Lung (tissue), 12 donors: ENCODE data around the gene NME3. TPM values are rescaled to one million over a fixed set of nuclear protein-coding genes. Genes with fewer than 3 reads are reported as not detected.

Experiments used
- ATAC-seq: fragments of 200-7000 bp; cut with Tn5 transposase; one replicate; pipeline ENCODE4 v1.9.1; 2020; ENCODE audit warnings: moderate number of reproducible peaks; ENCODE audit not compliant: insufficient read depth, low FRiP score
- DNase-seq, 3 donors: peaks; one replicate each; pipeline ENCODE4 v3.0.0-alpha.2; 2013 to 2017
- H3K27ac ChIP-seq, 2 donors: one replicate each; pipeline ENCODE4 v1.5.1; 2013; ENCODE audit warnings: mild to moderate bottlenecking in 2 of 2, moderate library complexity in 2 of 2, control low read depth in 1 of 2, inconsistent platforms in 1 of 2, low read depth in 1 of 2, low read length in 1 of 2
- H3K27me3 ChIP-seq, 3 donors: one replicate each; pipeline ENCODE4 v1.5.1; 2013; ENCODE audit warnings: low read length in 2 of 3; ENCODE audit not compliant: control insufficient read depth in 3 of 3, insufficient read depth in 3 of 3
- H3K36me3 ChIP-seq, 4 donors: one replicate each; pipeline ENCODE4 v1.5.1; 2013; ENCODE audit warnings: low read length in 4 of 4, mild to moderate bottlenecking in 1 of 4, moderate library complexity in 1 of 4; ENCODE audit not compliant: control insufficient read depth in 4 of 4, insufficient read depth in 4 of 4
- H3K4me1 ChIP-seq, 5 donors: one replicate each; pipeline ENCODE4 v1.5.1; 2013; ENCODE audit warnings: low read length in 5 of 5, mild to moderate bottlenecking in 2 of 5, moderate library complexity in 1 of 5; ENCODE audit not compliant: control insufficient read depth in 5 of 5, insufficient read depth in 5 of 5
- H3K4me3 ChIP-seq: one replicate; pipeline ENCODE4 v1.5.1; 2013; ENCODE audit warnings: mild to moderate bottlenecking, control low read depth, moderate library complexity
- H3K9ac ChIP-seq, 2 donors: one replicate each; pipeline ENCODE4 v1.5.1; 2013; ENCODE audit warnings: low read length in 2 of 2, control low read depth in 1 of 2; ENCODE audit not compliant: insufficient read depth in 1 of 2
- H3K9me3 ChIP-seq, 4 donors: one replicate each; pipeline ENCODE4 v1.5.1; 2013; ENCODE audit warnings: low read length in 3 of 4, mild to moderate bottlenecking in 1 of 4, moderate library complexity in 1 of 4; ENCODE audit not compliant: control insufficient read depth in 4 of 4, insufficient read depth in 3 of 4
- CTCF ChIP-seq: IDR thresholded peaks from 2 replicates; pipeline ENCODE4 v1.5.1; 2012; ENCODE audit warnings: mild to moderate bottlenecking; ENCODE audit errors: control extremely low read depth, extremely low read depth
- WGBS, 2 donors: extraction: QIAGEN DNeasy Blood & Tissue Kit; methylation state at CpG; one replicate each; pipeline ENCODE4 v1.1.7; 2013; 5-methylcytosine and 5-hydroxymethylcytosine counted together
- polyA plus RNA-seq, 2 donors: library from polyadenylated mRNA; stranded (reverse); fragments of 200-250 nt; gene quantifications; one replicate each; pipeline ENCODE4 v1.2.1, GENCODE V29; 2013
- total RNA-seq, 2 donors: library from RNA; depleted of rRNA in 1 of 2; stranded (reverse); fragments of >200 nt in 1 of 2; gene quantifications; one replicate each; pipeline ENCODE4 v1.2.1, GENCODE V29; 2014 to 2021
- donor health status: control.
- donor health status: control.
- donor health status: Bipolar disorder and iron deficiency.
- donor health status: healthy.
- donor health status: DM: yes; HTN: yes; CAD: no.

Gene NME3
- total and polyA plus RNA-seq, 4 donors, result 25.1 to 197 (median 66.9) TPM

DNA sequence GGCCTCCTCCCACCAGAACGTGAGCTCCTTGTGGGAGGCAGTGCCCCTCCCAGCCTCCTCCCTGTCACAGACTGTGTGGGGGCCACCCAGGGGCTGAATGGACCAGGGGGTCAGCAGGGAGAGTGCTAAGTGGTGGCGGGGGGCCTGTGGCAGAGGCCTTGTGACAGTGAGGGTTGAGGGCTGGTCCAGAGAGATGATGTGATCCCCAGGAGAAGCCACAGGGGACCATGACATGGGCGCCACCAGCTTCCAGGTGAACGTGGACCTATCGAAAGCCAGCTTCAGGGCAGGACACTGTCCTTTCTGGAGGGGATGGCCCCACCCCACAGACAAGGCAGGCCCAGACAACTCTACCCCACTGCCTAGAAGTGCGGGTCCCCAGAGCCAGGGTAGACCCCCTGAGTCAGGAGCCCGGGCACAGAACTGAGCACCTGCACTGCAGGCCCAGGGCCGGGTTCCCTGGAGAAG, 7.9 kb upstream of the NME3 start:
- DNase-seq, result no peak
- Histone ChIP-seq H3K27me3 (no peaks in the 10 kb centered on the region), H3K27ac (no peak overlapping the region), H3K36me3 (peaks cover 4 to 41% (median 13%) of the 10 kb centered on the region in 4 donors), H3K4me1 (peaks cover 0 to 19% (median 6%) of the 10 kb centered on the region in 5 donors), H3K4me3 (no peak overlapping the region), H3K9ac (no peak overlapping the region), H3K9me3 (no peaks in the 10 kb centered on the region)
- 86 to 88% methylated on average over 8 of the region's 8 CpGs for WGBS, 2 donors
- TF ChIP-seq CTCF, result no peak
- no peak for ATAC-seq

DNA sequence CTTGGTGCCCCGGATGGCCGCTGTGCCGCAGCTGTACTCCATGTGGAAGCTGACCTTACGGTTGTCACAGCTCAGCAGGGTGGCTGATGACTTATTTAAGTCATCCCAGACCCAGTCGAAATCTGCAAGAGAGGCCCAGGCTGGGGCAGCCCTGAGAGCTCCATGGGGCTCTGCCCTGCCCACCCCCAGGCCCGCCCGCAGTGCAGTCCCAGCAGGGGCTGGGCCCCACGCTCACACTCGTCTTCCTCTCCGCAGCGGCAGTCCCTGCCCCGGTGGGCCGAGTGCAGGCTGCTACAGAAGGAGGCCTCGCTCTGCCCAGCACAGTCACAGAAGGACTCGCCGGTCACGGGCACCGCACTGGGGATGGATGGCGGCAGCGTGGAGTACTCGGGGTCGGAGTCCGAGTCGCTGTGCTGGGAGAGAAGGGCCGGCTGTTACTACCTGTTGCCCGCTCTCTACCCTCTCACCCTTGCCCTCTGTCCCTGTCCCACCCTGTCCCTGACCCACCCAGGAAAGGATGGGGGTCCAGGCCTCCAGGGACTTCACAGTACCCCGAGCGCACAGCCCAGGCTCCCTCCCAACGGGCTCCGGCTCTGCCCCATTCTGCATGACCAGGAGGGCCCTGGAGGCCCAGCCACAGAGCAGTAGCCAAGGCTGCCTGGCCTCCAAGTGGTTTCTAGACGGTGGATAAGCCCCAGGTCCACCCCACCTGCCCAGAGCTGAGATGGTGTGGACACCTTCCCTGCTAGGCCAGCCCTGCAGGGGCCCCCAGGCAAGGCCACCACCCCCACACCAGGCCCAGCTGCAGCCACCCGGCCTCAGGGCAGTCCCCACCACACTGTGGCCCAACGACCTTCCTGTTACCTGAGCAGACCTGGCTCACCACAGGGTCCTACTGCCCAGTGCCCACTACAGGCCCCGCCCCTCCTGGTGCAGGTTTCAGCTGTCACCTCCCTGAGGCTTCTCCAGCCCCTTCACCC, 7.1 kb upstream of the NME3 start:
- Histone ChIP-seq H3K9me3 (no peaks in the 10 kb centered on the region), H3K9ac (no peak overlapping the region), H3K4me1 (peaks cover 0 to 22% (median 3%) of the 10 kb centered on the region in 5 donors), H3K36me3 (peaks cover 4 to 41% (median 13%) of the 10 kb centered on the region in 4 donors), H3K27ac (no peak overlapping the region), H3K27me3 (no peaks in the 10 kb centered on the region), H3K4me3 (no peak overlapping the region)
- 88 to 89% methylated on average over 31 to 34 of the region's 34 CpGs for WGBS, 2 donors
- ATAC-seq (no peak), DNase-seq (no peak)
- no peak for TF ChIP-seq CTCF

DNA sequence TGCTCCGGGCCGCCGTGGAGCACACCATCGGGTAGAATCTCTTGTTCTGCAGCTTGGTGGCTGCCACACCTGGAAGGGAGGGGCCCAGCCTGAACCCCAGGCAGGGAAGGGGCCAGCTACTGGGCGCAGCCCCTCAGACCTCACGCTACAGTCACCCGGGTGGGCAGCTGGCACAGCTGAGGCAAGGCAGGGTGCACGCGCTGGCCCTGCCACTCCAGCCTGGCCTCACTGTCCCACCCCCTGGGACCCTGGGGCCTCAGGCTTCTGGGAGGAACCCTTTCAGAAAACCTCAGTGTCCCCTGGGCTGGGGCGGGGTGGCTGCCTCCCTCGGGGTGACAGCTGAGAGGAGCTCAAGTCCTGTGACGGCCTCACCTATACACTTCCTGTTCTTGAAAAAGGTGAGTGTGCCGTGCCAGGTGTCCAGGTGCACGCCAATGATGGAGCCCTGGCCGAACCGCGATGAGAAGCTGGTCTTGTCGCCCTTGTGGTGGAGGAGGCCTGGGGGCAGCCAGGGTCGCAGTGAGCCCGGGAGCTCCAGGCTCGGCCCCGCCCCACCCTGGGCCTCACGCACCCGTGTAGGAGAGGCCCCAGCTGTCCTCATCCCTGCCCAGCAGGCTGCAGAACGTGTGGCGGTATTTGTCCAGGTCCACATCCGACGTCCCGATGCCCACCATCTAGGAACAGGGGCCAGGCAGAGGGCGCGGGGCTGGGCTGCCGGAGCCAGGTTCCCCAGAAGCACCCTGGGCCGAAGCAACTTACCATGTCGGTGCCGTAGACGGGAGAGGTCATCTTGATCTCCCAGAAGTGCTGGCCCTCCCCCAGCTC, 6.2 kb upstream of the NME3 start:
- no peak overlapping the region for H3K4me3 ChIP-seq
- peaks cover 0 to 22% (median 3%) of the 10 kb centered on the region in 5 donors for H3K4me1 ChIP-seq
- no peak for DNase-seq
- no peak overlapping the region for H3K27ac ChIP-seq
- no peaks in the 10 kb centered on the region for H3K27me3 ChIP-seq
- peaks cover 4 to 41% (median 13%) of the 10 kb centered on the region in 4 donors for H3K36me3 ChIP-seq
- 87% methylated on average over 32 to 36 of the region's 36 CpGs for WGBS, 2 donors
- H3K9me3 ChIP-seq, result no peaks in the 10 kb centered on the region
- H3K9ac ChIP-seq, result no peak overlapping the region
- TF ChIP-seq CTCF, result no peak
- no peak for ATAC-seq
